ENCODE measurements around the gene HIF1A. TPM values are rescaled to one million over a fixed set of nuclear protein-coding genes. Genes with fewer than 3 reads are reported as not detected.
"Not testable (repeated sequence)": the region's sequence is repeated elsewhere in the genome, so short reads cannot be mapped to it uniquely, and the experiment has no call there.

The HIF1A gene
- total RNA-seq, 1 donor from 2014 or later = 145 TPM

- Mint-ChIP-seq H3K4me1 (ENCODE audit: low read depth, unreplicated experiment) (peaks cover 9% of the 10 kb centered on the region), H3K4me3 (ENCODE audit: unreplicated experiment) (no peak overlapping the region), H3K27ac (ENCODE audit: unreplicated experiment) (no peak overlapping the region), H3K9me3 (ENCODE audit: unreplicated experiment) (peaks cover 6% of the 10 kb centered on the region), H3K27me3 (ENCODE audit: unreplicated experiment) (peaks cover 9% of the 10 kb centered on the region), H3K36me3 (ENCODE audit: unreplicated experiment) (no peaks in the 10 kb centered on the region)
- TF ChIP-seq CTCF (IDR thresholded peaks at IDR 0.05; ENCODE audit: partially characterized antibody, unreplicated experiment) = no peak
- no peak for DNase-seq
Measured at GRCh38 chr14:61754627-61755381, 59.5 kb downstream of the HIF1A start.

DNA sequence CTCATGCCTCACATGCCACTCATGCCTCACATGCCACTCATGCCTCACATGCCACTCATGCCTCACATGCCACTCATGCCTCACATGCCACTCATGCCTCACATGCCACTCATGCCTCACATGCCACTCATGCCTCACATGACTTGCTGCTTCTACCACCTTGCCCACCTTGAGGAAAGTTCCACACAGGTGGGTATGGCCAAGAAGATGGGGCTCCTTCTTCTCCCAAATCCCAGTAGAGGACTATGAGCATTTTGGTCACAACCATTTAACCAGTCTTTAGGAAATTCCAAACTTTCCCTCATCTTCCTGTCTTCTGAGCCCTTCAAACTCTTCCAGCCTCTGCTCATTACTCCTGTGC is 60.0 kb downstream of the HIF1A start:
- H3K9me3 Mint-ChIP-seq (ENCODE audit: unreplicated experiment); H3K4me1 Mint-ChIP-seq (ENCODE audit: low read depth, unreplicated experiment); H3K27me3 Mint-ChIP-seq (ENCODE audit: unreplicated experiment); H3K36me3 Mint-ChIP-seq (ENCODE audit: unreplicated experiment); H3K27ac Mint-ChIP-seq (ENCODE audit: unreplicated experiment); DNase-seq; H3K4me3 Mint-ChIP-seq (ENCODE audit: unreplicated experiment): not testable (repeated sequence)

- Mint-ChIP-seq H3K4me3 (ENCODE audit: unreplicated experiment) (no peak overlapping the region), H3K27ac (ENCODE audit: unreplicated experiment) (peak overlapping the region; percentile 48), H3K36me3 (ENCODE audit: unreplicated experiment) (no peaks in the 10 kb centered on the region), H3K4me1 (ENCODE audit: low read depth, unreplicated experiment) (peaks cover 6% of the 10 kb centered on the region), H3K27me3 (ENCODE audit: unreplicated experiment) (peaks cover 9% of the 10 kb centered on the region), H3K9me3 (ENCODE audit: unreplicated experiment) (peaks cover 4% of the 10 kb centered on the region)
- TF ChIP-seq CTCF (IDR thresholded peaks at IDR 0.05; ENCODE audit: partially characterized antibody, unreplicated experiment) = no peak
- DNase-seq = no peak
Measured at GRCh38 chr14:61756135-61756534, 60.8 kb downstream of the HIF1A start.

DNA sequence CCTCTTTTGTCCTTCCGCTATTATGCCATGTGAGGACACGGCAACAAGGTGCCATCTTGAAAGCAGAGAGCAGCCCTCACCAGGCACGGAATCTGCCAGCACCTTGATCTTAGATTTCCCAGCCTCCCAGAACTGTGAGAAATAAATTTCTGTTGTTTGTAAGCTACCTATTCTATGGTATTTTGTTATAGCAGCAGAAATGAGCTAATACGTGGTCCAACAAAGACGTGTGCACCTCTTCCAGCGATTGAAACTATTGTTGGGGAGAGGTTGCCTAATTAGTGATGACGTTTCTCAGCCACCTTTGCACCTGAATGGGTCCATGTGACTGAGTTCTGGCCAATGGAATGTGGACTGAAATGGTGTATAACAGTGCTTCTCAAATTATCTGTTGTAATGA is 64.6 kb downstream of the HIF1A start:
- TF ChIP-seq CTCF (IDR thresholded peaks at IDR 0.05; ENCODE audit: partially characterized antibody, unreplicated experiment) = no peak
- H3K4me1 Mint-ChIP-seq (ENCODE audit: low read depth, unreplicated experiment) = peaks cover 9% of the 10 kb centered on the region
- H3K27me3 Mint-ChIP-seq (ENCODE audit: unreplicated experiment) = peaks cover 8% of the 10 kb centered on the region
- H3K4me3 Mint-ChIP-seq (ENCODE audit: unreplicated experiment) = no peak overlapping the region
- H3K9me3 Mint-ChIP-seq (ENCODE audit: unreplicated experiment) = peaks cover 2% of the 10 kb centered on the region
- no peaks in the 10 kb centered on the region for H3K36me3 Mint-ChIP-seq (ENCODE audit: unreplicated experiment)
- DNase-seq = no peak
- no peak overlapping the region for H3K27ac Mint-ChIP-seq (ENCODE audit: unreplicated experiment)

DNA sequence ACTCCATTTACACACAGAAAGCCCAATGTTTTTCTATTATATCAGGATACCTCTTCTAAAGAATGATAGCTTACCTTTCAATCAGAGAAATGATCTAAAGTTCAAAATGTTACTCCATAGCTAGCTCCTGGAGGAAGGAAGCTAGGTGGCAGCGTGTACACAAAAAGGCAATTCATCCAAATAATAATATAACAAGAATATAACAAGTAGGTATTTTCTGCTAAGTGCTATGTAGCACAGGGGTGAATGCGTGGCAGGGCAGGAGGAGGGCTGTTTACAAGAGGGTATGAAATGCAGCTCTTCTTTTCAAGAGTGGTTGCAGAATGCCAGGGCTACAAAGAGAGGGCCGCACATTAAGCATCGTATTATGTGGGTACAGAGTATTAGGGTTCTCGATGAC is 66.2 kb downstream of the HIF1A start:
- no peak for DNase-seq
- Mint-ChIP-seq H3K9me3 (ENCODE audit: unreplicated experiment) (no peaks in the 10 kb centered on the region), H3K36me3 (ENCODE audit: unreplicated experiment) (no peaks in the 10 kb centered on the region), H3K27me3 (ENCODE audit: unreplicated experiment) (peaks cover 8% of the 10 kb centered on the region), H3K27ac (ENCODE audit: unreplicated experiment) (peak overlapping the region; percentile 86), H3K4me1 (ENCODE audit: low read depth, unreplicated experiment) (peaks cover 21% of the 10 kb centered on the region), H3K4me3 (ENCODE audit: unreplicated experiment) (peak overlapping the region; percentile 99)
- no peak for TF ChIP-seq CTCF (IDR thresholded peaks at IDR 0.05; ENCODE audit: partially characterized antibody, unreplicated experiment)
